BLaER1 (cell line): Measurements from ENCODE around the gene RYR1.
"Not testable (repeated sequence)": the region's sequence is repeated elsewhere in the genome, so short reads cannot be mapped to it uniquely, and the experiment has no call there.

Experiments
- H3K27ac ChIP-seq: shearing (Covaris generic); formaldehyde crosslinking; 2 replicates; pipeline ENCODE4 v1.8.1; 2022
- H3K27me3 ChIP-seq: shearing (Covaris generic); formaldehyde crosslinking; 2 replicates; pipeline ENCODE4 v1.8.1; 2022
- H3K36me3 ChIP-seq: shearing (Covaris generic); formaldehyde crosslinking; 2 replicates; pipeline ENCODE4 v1.8.1; 2022
- H3K4me1 ChIP-seq: shearing (Covaris generic); formaldehyde crosslinking; 2 replicates; pipeline ENCODE4 v1.8.1; 2022
- H3K4me2 ChIP-seq: shearing (Covaris generic); formaldehyde crosslinking; 2 replicates; pipeline ENCODE4 v1.8.1; 2022
- H3K4me3 ChIP-seq: shearing (Covaris generic); formaldehyde crosslinking; 2 replicates; pipeline ENCODE4 v1.8.1; 2022
- H3K9ac ChIP-seq: shearing (Covaris generic); formaldehyde crosslinking; 2 replicates; pipeline ENCODE4 v1.8.1; 2022
- H3K9me3 ChIP-seq: shearing (Covaris generic); formaldehyde crosslinking; 2 replicates; pipeline ENCODE4 v1.8.1; 2022
- H4K20me1 ChIP-seq: shearing (Covaris generic); formaldehyde crosslinking; 2 replicates; pipeline ENCODE4 v1.8.1; 2022
- Cebpa-rat ChIP-seq: shearing (Covaris generic); IDR thresholded peaks from 2 replicates; pipeline ENCODE4 v1.8.1; 2022

Gene RYR1

DNA sequence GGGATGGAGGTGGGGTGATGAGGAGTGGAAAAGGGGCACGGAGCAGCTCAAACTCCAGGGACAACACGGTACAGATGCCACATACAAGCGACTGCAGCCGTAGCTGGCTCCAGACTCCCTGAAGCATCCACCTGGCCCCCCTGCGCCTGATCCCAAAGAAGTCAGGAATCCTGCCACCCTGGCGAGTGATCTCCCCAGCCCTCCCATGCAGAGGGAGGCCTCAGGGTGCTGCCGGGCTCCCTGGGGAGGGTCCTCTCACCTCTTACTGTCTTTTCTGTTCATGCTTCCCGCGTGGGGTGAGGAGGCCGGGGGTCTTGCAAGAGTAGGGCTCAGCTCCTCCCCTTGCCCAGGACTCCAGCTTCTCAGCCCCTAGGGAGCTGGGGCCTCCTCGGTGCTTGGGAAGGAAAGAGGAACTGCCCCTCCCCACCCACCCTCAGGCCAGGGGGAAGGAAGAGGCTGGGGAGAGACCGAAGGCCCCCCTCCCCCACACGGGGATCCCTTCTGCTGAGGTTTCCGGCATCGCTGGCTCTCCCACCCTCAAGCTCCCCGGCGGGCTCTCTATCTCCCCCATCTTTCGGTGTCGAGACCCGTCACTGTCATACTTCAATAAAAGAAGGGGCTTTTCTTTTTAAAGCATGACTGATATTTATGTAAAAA lies 7.6 kb upstream of the RYR1 start, which contains the start of gene RASGRP4:
TSS of gene RASGRP4 (minus strand) at position 410 of the 657 bp plus-strand sequence. CDS start at position 282, 128 bp downstream.
- TF ChIP-seq Cebpa-rat = no peak
- peak within 1 kb of the TSS; percentile 42 for H3K4me3 ChIP-seq
- H3K9me3 ChIP-seq = no peaks in the 10 kb centered on the region
- peak within 1 kb of the TSS; percentile 36; the same call in 1 of the 2 replicates for H3K27ac ChIP-seq
- peak within 1 kb of the TSS; percentile 47; the same call in 1 of the 2 replicates for H3K9ac ChIP-seq
- peak within 1 kb of the TSS; percentile 93 for H3K4me2 ChIP-seq
- H4K20me1 ChIP-seq = no peaks in the 10 kb centered on the region
- no peaks in the 10 kb centered on the region for H3K27me3 ChIP-seq
- no peaks in the 10 kb centered on the region for H3K36me3 ChIP-seq
- H3K4me1 ChIP-seq = peaks cover 53% of the 10 kb centered on the region

DNA sequence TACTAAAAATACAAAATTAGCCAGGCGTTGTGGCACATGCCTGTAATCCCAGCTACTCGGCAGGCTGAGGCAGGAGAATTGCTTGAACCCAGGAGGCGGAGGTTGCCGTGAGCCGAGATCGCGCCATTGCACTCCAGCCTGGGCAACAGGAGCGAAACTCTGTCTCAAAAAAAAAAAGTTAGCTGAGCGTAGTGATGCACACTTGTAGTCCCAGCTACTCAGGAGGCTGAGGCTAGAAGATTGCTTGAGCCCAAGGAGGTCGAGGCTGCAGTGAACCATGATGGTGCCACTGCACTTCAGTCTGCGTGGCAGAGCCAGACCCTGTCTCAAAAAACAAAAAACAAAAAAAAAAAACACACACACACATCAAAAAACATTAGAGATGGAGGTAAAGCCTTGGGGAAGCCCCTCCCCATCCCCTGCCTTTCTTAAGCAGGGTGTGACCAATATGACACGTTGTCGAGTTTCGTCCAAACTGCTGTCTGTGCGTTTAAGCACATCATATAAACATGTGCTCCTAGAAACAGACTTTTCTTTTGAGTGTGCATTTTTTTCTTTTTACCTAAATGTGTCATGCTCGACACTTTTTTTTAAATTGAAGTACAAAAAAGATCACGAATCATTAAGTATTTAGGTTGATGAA lies 6.3 kb upstream of the RYR1 start:
- not testable (repeated sequence) for H3K4me3 ChIP-seq, H3K27ac ChIP-seq, H3K36me3 ChIP-seq, H3K27me3 ChIP-seq, H4K20me1 ChIP-seq, H3K9me3 ChIP-seq, H3K9ac ChIP-seq
- peak overlapping the region; percentile 93 for H3K4me2 ChIP-seq
- peaks cover 53% of the 10 kb centered on the region for H3K4me1 ChIP-seq

DNA sequence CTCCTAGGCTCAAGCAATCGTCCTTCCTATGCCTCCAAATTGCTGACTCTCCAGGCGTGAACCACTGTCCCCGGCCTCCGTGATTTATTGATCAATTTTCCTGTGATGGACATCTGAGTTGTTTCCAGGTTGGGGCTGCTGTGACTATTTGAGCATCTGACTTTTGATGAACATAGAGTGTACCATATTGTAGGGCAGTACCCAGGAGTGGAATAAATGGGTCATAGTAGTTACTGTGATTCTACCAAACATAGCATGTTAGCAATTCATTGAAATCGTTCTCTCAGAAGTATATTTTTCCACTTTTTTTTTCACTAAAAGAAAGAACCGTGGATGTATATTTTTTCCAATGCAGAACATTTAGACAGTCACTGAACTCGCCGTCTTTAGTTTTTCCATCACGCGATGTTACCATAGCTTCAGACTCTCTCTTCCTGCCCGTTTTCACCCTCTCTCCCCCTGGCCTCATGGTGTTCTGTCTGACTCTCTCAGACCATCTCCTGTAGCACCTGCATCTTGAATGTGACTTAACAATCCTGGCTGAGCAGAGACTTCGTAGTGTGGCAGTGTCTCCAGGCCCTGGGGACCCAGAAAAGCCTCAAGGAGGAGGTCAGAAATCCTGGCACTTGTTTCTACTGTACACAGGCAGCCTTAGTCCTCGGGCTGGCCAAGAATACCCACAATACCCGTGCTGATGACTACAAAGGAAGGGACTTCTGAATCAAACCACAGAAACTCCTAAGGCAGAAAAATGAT lies 4.3 kb upstream of the RYR1 start:
- TF ChIP-seq Cebpa-rat = no peak
- Histone ChIP-seq H4K20me1 (no peaks in the 10 kb centered on the region), H3K4me1 (peaks cover 49% of the 10 kb centered on the region), H3K27me3 (no peaks in the 10 kb centered on the region), H3K9ac (no peak overlapping the region), H3K4me3 (no peak overlapping the region), H3K27ac (no peak overlapping the region), H3K36me3 (no peaks in the 10 kb centered on the region), H3K4me2 (peak overlapping the region; percentile 28; the same call in 1 of the 2 replicates), H3K9me3 (no peaks in the 10 kb centered on the region)

DNA sequence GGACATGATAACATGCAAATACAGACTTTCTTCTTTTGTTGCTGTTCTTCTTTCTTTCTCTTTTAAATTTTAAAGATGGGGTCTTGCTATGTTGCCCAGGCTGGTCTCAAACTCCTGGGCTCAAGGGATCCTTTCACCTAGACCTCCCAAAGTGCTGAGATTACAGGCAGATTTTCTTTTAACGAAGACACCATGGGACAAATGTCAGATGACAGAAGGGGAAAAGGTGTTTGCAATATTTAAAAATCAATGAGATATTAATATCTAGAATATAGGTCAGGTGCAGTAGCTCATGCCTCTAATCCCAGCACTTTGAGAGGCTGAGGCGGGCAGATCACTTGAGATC lies 3.7 kb upstream of the RYR1 start:
- no peaks in the 10 kb centered on the region for H3K36me3 ChIP-seq
- peaks cover 52% of the 10 kb centered on the region for H3K4me1 ChIP-seq
- H3K4me3 ChIP-seq = no peak overlapping the region
- H3K27me3 ChIP-seq = no peaks in the 10 kb centered on the region
- H3K9ac ChIP-seq = no peak overlapping the region
- 0 out of 2 replicates have a peak overlapping the region, but pooled peaks have one; percentile 28 for H3K4me2 ChIP-seq
- no peak for TF ChIP-seq Cebpa-rat
- no peaks in the 10 kb centered on the region for H3K9me3 ChIP-seq
- no peaks in the 10 kb centered on the region for H4K20me1 ChIP-seq
- H3K27ac ChIP-seq = no peak overlapping the region

DNA sequence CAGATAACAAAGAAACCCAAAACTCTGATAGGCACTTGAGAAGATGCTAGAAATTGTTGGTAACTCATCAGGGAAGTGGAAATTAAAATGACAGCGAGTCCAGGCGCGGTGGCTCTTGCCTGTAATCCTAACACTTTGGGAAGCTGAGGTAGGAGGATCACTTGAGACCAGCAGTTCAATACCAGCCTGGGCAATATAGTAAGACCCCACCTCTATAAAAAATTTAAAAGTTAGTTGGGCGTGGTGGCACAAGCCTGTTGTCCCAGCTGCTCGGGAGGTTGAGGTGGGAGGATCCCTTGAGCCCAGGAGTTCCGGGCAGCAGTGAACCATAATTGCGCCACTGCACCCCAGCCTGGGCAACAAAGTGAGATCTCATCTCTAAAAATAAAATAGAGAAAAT lies 2.6 kb upstream of the RYR1 start:
- no peaks in the 10 kb centered on the region for H3K36me3 ChIP-seq
- no peak overlapping the region for H3K27ac ChIP-seq
- no peaks in the 10 kb centered on the region for H3K9me3 ChIP-seq
- H3K27me3 ChIP-seq = no peaks in the 10 kb centered on the region
- H3K9ac ChIP-seq = no peak overlapping the region
- no peak overlapping the region for H3K4me3 ChIP-seq
- no peak overlapping the region for H3K4me2 ChIP-seq
- TF ChIP-seq Cebpa-rat = no peak
- no peaks in the 10 kb centered on the region for H4K20me1 ChIP-seq
- H3K4me1 ChIP-seq = peaks cover 44% of the 10 kb centered on the region

DNA sequence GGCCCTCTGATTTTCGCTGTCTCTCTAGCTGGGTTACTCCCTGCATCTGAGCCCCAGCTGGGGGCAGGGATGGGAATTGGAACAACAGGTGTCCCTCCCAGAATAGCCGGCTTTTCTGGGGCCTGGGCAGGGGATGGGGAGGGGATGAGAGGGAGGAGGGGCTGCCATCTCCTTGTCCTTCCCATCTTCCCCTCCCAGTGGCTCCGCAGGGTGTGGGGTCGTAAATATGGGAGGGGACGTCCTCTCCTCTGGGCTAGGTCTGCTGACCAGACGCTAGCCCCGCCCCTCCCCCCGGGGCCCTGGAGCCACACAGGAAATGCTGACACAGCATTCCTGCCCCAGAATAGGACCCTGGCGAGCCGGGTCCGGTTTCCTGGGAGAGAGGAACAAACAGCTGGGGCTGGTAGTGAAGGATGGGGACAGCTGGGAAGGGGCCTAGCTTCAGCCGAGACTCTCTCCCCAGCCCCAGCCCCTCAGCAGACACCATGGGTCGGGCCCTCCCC lies 1.1 kb downstream of the RYR1 start:
- no peak overlapping the region for H3K9ac ChIP-seq
- H3K4me2 ChIP-seq = peak overlapping the region; percentile 26
- H3K4me3 ChIP-seq = no peak overlapping the region
- peaks cover 25% of the 10 kb centered on the region for H3K4me1 ChIP-seq
- H3K36me3 ChIP-seq = no peaks in the 10 kb centered on the region
- no peak for TF ChIP-seq Cebpa-rat
- H3K27me3 ChIP-seq = no peaks in the 10 kb centered on the region
- no peaks in the 10 kb centered on the region for H3K9me3 ChIP-seq
- H4K20me1 ChIP-seq = no peaks in the 10 kb centered on the region
- no peak overlapping the region for H3K27ac ChIP-seq

DNA sequence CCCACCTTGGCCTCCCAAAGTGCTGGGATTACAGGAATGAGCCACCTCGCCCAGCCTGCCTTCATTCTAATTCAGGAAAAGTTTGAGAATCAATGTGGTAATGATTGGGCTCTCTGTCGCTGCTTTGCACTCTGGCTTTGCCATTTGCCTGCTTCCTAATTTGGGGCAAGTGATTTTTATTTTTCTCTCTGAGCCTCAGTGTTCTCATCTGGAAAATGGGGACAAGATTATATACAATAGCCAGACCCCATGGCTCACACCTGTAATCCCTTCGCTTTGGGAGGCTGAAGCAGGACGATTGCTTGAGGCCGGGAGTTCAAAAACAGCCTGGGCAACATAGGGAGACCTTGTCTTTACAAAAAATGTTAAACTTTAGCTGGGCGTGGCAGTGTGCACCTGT lies 3.8 kb downstream of the RYR1 start:
- Histone ChIP-seq H3K9me3 (no peaks in the 10 kb centered on the region), H3K4me2 (no peak overlapping the region), H3K36me3 (no peaks in the 10 kb centered on the region), H3K27ac (no peak overlapping the region), H3K4me3 (no peak overlapping the region), H3K9ac (no peak overlapping the region), H3K27me3 (no peaks in the 10 kb centered on the region), H4K20me1 (no peaks in the 10 kb centered on the region), H3K4me1 (peaks cover 22% of the 10 kb centered on the region)
- TF ChIP-seq Cebpa-rat = no peak

DNA sequence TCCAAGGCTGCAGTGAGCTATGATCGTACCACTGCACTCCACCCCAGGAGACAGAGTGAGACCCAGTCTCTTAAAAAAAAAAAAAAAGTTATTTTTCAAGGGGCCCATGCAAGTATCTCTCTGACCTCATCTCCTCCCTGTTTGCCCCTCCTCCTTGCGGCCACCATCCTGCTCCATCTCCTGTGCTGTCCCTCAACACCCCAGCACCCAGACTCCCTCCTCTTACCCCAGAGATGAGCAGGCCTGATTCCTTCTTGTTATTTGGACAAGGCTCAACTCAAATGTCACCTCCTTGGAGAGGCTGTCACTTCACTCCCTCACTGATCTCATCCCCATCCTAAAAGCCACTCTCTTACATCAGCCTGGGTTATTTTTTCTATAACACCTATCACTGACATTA lies 4.4 kb downstream of the RYR1 start:
- Histone ChIP-seq H3K4me1 (peaks cover 22% of the 10 kb centered on the region), H3K27me3 (no peaks in the 10 kb centered on the region), H3K9me3 (no peaks in the 10 kb centered on the region), H4K20me1 (no peaks in the 10 kb centered on the region), H3K4me3 (no peak overlapping the region), H3K9ac (no peak overlapping the region), H3K4me2 (no peak overlapping the region), H3K36me3 (no peaks in the 10 kb centered on the region), H3K27ac (no peak overlapping the region)
- no peak for TF ChIP-seq Cebpa-rat

DNA sequence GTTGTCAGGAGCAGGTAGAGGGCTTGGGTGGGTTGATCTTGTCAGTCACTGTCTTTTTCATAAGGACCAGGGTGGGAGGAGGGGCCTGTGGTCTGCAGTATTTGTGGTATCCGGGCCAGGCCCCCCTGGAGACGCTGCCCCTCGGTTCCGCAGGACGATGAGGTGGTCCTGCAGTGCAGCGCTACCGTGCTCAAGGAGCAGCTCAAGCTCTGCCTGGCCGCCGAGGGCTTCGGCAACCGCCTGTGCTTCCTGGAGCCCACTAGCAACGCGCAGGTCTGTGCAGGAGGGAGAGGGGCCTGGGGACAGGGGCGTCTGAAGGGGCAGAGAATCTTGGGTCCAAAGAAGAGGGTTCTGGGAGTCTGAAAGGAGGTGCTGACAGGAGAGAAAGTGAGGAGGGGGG lies 7.1 kb downstream of the RYR1 start:
- no peak overlapping the region for H3K9ac ChIP-seq
- H3K27ac ChIP-seq = no peak overlapping the region
- TF ChIP-seq Cebpa-rat = no peak
- H3K4me3 ChIP-seq = no peak overlapping the region
- H4K20me1 ChIP-seq = no peaks in the 10 kb centered on the region
- H3K36me3 ChIP-seq = no peaks in the 10 kb centered on the region
- H3K27me3 ChIP-seq = no peaks in the 10 kb centered on the region
- peaks cover 7% of the 10 kb centered on the region; the same call in 1 of the 2 replicates for H3K4me1 ChIP-seq
- H3K4me2 ChIP-seq = no peak overlapping the region
- H3K9me3 ChIP-seq = no peaks in the 10 kb centered on the region
